Neutrophil (primary cell): ENCODE results near the gene ADCY10.

Source experiments
- H3K27ac ChIP-seq: fragments of 200-600 bp; sonication (generic); 2 replicates; pipeline ENCODE4 v1.5.1; 2016; ENCODE audit warnings: mild to moderate bottlenecking, moderate library complexity
- H3K27me3 ChIP-seq: fragments of 200-600 bp; sonication (generic); 2 replicates; pipeline ENCODE4 v1.6.0; 2016; ENCODE audit warnings: mild to moderate bottlenecking
- H3K36me3 ChIP-seq: fragments of 200-600 bp; sonication (generic); 2 replicates; pipeline ENCODE4 v1.5.1; 2017
- H3K4me1 ChIP-seq, 2 experiments: fragments of 200-600 bp in 1 of 2; sonication (generic) in 1 of 2; 1 replicate in 1 of 2; 2 replicates in 1 of 2; pipeline versions ENCODE4 v1.5.1 to v1.6.1; 2013 to 2016; ENCODE audit warnings: low read depth in 1 of 2, low read length in 1 of 2, mild to moderate bottlenecking in 1 of 2, moderate library complexity in 1 of 2; ENCODE audit not compliant: control insufficient read depth in 1 of 2, insufficient read depth in 1 of 2
- H3K4me3 ChIP-seq, 2 experiments: fragments of 200-600 bp in 1 of 2; sonication (generic) in 1 of 2; 1 replicate in 1 of 2; 2 replicates in 1 of 2; pipeline ENCODE4 v1.5.1; 2013 to 2016; ENCODE audit warnings: low read depth in 1 of 2, low read length in 1 of 2, mild to moderate bottlenecking in 1 of 2, moderate library complexity in 1 of 2
- H3K9me3 ChIP-seq: fragments of 200-600 bp; sonication (generic); 2 replicates; pipeline ENCODE4 v1.5.1; 2016
- CTCF ChIP-seq: fragments of 200-600 bp; sonication (generic); IDR thresholded peaks from 2 replicates; pipeline ENCODE4 v1.5.1; 2016; ENCODE audit warnings: antibody characterized with exemption

The ADCY10 gene

GRCh38 chr1:167795810-167796740 is 117.9 kb downstream of the ADCY10 start:
- Histone ChIP-seq H3K4me3 (no peak overlapping the region), H3K27ac (no peak overlapping the region), H3K9me3 (no peaks in the 10 kb centered on the region), H3K4me1 (peaks cover 0 to 5% of the 10 kb centered on the region in 2 experiments), H3K36me3 (no peaks in the 10 kb centered on the region), H3K27me3 (no peaks in the 10 kb centered on the region)
- TF ChIP-seq CTCF, result no peak

- Histone ChIP-seq H3K4me1 (peaks cover 0 to 5% of the 10 kb centered on the region in 2 experiments), H3K36me3 (no peaks in the 10 kb centered on the region), H3K27me3 (no peaks in the 10 kb centered on the region), H3K27ac (no peak overlapping the region), H3K9me3 (no peaks in the 10 kb centered on the region), H3K4me3 (no peak overlapping the region)
- TF ChIP-seq CTCF, result no peak
Observed at GRCh38 chr1:167794043-167794442, 119.9 kb downstream of the ADCY10 start.

- Histone ChIP-seq H3K9me3 (no peaks in the 10 kb centered on the region), H3K36me3 (no peaks in the 10 kb centered on the region), H3K4me1 (peaks cover 0 to 5% of the 10 kb centered on the region in 2 experiments), H3K27me3 (no peaks in the 10 kb centered on the region), H3K4me3 (no peak overlapping the region), H3K27ac (peak overlapping the region; percentile 61)
- TF ChIP-seq CTCF, result no peak
Observed at GRCh38 chr1:167792188-167792565, 121.8 kb downstream of the ADCY10 start.

GRCh38 chr1:167791281-167792187 is 122.4 kb downstream of the ADCY10 start:
- peaks cover 0 to 5% of the 10 kb centered on the region in 2 experiments for H3K4me1 ChIP-seq
- H3K36me3 ChIP-seq, result no peaks in the 10 kb centered on the region
- TF ChIP-seq CTCF, result no peak
- H3K27me3 ChIP-seq, result no peaks in the 10 kb centered on the region
- H3K9me3 ChIP-seq, result no peaks in the 10 kb centered on the region
- peak overlapping the region; percentile 61 for H3K27ac ChIP-seq
- H3K4me3 ChIP-seq, result no peak overlapping the region

- Histone ChIP-seq H3K4me3 (no peak overlapping the region), H3K27ac (no peak overlapping the region), H3K36me3 (no peaks in the 10 kb centered on the region)
Observed at GRCh38 chr1:167790117-167790516, 123.8 kb downstream of the ADCY10 start.

More at GRCh38 chr1:167790117-167790516, 123.8 kb downstream of the ADCY10 start:
- no peak for TF ChIP-seq CTCF
- Histone ChIP-seq H3K27me3 (no peaks in the 10 kb centered on the region), H3K9me3 (no peaks in the 10 kb centered on the region), H3K4me1 (peaks cover 0 to 5% of the 10 kb centered on the region in 2 experiments)
